ENCODE measurements around the gene FN3K.
A peak's percentile ranks its signal among the peaks of the same experiment; 100 is the strongest.
"Not testable (repeated sequence)": the region's sequence is repeated elsewhere in the genome, so short reads cannot be mapped to it uniquely, and the experiment has no call there.

FN3K gene

GRCh38 chr17:82769041-82769440 is 33.6 kb downstream of the FN3K start (continued):
- TF ChIP-seq CREB5 (CRISPR knock-in tag; IDR thresholded peaks at IDR 0.05; ENCODE audit: low read depth) (no peak), CSRNP3 (CRISPR knock-in tag; IDR thresholded peaks at IDR 0.05) (no peak), ZFP30 (CRISPR knock-in tag; IDR thresholded peaks at IDR 0.05) (no peak), GLIS3 (CRISPR knock-in tag; IDR thresholded peaks at IDR 0.05) (no peak), ZNF8 (CRISPR knock-in tag; IDR thresholded peaks at IDR 0.05) (no peak), BACH2 (CRISPR knock-in tag; IDR thresholded peaks at IDR 0.05; ENCODE audit: borderline replicate concordance) (no peak)

DNA sequence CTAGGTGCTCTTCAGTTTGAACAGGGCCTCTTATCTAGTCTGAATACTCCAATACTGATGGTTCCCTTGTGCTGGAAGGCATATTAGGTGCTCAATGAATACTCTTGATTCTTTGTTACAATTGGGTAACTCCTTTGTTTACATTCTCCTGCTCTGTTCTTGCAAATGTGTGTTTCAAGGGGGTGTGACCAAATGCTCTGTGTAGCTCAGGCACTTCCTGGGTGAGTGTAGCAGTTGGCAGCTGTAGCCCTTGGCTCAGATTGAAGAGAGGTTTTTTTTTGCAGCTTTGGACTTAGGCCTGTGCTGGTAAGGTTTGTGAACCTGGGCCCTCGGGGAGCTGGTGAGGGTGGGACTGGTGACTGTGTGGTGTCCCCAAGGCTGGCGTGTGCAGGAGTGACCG is 36.6 kb downstream of the FN3K start:
- ATAC-seq, result no peak
- TF ChIP-seq ESRRG (CRISPR knock-in tag; IDR thresholded peaks at IDR 0.05) (no peak), ZC3H10 (CRISPR knock-in tag; IDR thresholded peaks at IDR 0.05) (no peak), ZNF565 (CRISPR knock-in tag; conservative IDR thresholded peaks at IDR 0.05; ENCODE audit: low read depth) (no peak), ZNF8 (CRISPR knock-in tag; IDR thresholded peaks at IDR 0.05) (no peak), ZFP3 (CRISPR knock-in tag; IDR thresholded peaks at IDR 0.05) (no peak), OSR1 (CRISPR knock-in tag; IDR thresholded peaks at IDR 0.05) (no peak), ARNTL (CRISPR knock-in tag; IDR thresholded peaks at IDR 0.05; ENCODE audit: borderline replicate concordance, low read depth) (no peak), ZNF70 (CRISPR knock-in tag; IDR thresholded peaks at IDR 0.05) (no peak), CSRNP3 (CRISPR knock-in tag; IDR thresholded peaks at IDR 0.05) (no peak), CREB5 (CRISPR knock-in tag; IDR thresholded peaks at IDR 0.05; ENCODE audit: low read depth) (no peak), POU6F1 (CRISPR knock-in tag; IDR thresholded peaks at IDR 0.05; ENCODE audit: borderline replicate concordance, low read depth) (no peak), TCF4 (CRISPR knock-in tag; IDR thresholded peaks at IDR 0.05; ENCODE audit: borderline replicate concordance) (no peak), TOX (CRISPR knock-in tag; IDR thresholded peaks at IDR 0.05; ENCODE audit: borderline replicate concordance) (no peak), SNAI2 (CRISPR knock-in tag; IDR thresholded peaks at IDR 0.05) (no peak), PPARA (CRISPR knock-in tag; IDR thresholded peaks at IDR 0.05; ENCODE audit: borderline replicate concordance) (no peak)

- ATAC-seq, result not testable (repeated sequence)
Observed at GRCh38 chr17:82774456-82774855, 39.0 kb downstream of the FN3K start.

- ATAC-seq, result peak; percentile 78
- no peak for TF ChIP-seq RARB (CRISPR knock-in tag; IDR thresholded peaks at IDR 0.05)
- no peak for TF ChIP-seq GLIS3 (CRISPR knock-in tag; IDR thresholded peaks at IDR 0.05)
- no peak for TF ChIP-seq PPARA (CRISPR knock-in tag; IDR thresholded peaks at IDR 0.05; ENCODE audit: borderline replicate concordance)
- no peak for TF ChIP-seq ZFP3 (CRISPR knock-in tag; IDR thresholded peaks at IDR 0.05)
- TF ChIP-seq ZNF565 (CRISPR knock-in tag; conservative IDR thresholded peaks at IDR 0.05; ENCODE audit: low read depth), result no peak
- no peak for TF ChIP-seq OSR1 (CRISPR knock-in tag; IDR thresholded peaks at IDR 0.05)
- no peak for TF ChIP-seq ISL1 (CRISPR knock-in tag; IDR thresholded peaks at IDR 0.05)
- TF ChIP-seq ZC3H10 (CRISPR knock-in tag; IDR thresholded peaks at IDR 0.05), result no peak
- no peak for TF ChIP-seq SNAI2 (CRISPR knock-in tag; IDR thresholded peaks at IDR 0.05)
- no peak for TF ChIP-seq ESRRG (CRISPR knock-in tag; IDR thresholded peaks at IDR 0.05)
- no peak for TF ChIP-seq TSHZ2 (CRISPR knock-in tag; IDR thresholded peaks at IDR 0.05)
- TF ChIP-seq, protein P1, sequence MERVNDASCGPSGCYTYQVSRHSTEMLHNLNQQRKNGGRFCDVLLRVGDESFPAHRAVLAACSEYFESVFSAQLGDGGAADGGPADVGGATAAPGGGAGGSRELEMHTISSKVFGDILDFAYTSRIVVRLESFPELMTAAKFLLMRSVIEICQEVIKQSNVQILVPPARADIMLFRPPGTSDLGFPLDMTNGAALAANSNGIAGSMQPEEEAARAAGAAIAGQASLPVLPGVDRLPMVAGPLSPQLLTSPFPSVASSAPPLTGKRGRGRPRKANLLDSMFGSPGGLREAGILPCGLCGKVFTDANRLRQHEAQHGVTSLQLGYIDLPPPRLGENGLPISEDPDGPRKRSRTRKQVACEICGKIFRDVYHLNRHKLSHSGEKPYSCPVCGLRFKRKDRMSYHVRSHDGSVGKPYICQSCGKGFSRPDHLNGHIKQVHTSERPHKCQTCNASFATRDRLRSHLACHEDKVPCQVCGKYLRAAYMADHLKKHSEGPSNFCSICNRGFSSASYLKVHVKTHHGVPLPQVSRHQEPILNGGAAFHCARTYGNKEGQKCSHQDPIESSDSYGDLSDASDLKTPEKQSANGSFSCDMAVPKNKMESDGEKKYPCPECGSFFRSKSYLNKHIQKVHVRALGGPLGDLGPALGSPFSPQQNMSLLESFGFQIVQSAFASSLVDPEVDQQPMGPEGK (CRISPR knock-in tag; IDR thresholded peaks at IDR 0.05; ENCODE audit: borderline replicate concordance), result no peak
- TF ChIP-seq ZNF8 (CRISPR knock-in tag; IDR thresholded peaks at IDR 0.05), result no peak
- no peak for TF ChIP-seq ZFP30 (CRISPR knock-in tag; IDR thresholded peaks at IDR 0.05)
Observed at GRCh38 chr17:82775001-82775823, 39.8 kb downstream of the FN3K start.

Data from SK-N-SH treated with all-trans-retinoic acid at 6 μM for 48 hours (cell line).